ENCODE results near the gene TARBP1.
"Not testable (repeated sequence)": the region's sequence is repeated elsewhere in the genome, so short reads cannot be mapped to it uniquely, and the experiment has no call there.

TARBP1 gene, protein sequence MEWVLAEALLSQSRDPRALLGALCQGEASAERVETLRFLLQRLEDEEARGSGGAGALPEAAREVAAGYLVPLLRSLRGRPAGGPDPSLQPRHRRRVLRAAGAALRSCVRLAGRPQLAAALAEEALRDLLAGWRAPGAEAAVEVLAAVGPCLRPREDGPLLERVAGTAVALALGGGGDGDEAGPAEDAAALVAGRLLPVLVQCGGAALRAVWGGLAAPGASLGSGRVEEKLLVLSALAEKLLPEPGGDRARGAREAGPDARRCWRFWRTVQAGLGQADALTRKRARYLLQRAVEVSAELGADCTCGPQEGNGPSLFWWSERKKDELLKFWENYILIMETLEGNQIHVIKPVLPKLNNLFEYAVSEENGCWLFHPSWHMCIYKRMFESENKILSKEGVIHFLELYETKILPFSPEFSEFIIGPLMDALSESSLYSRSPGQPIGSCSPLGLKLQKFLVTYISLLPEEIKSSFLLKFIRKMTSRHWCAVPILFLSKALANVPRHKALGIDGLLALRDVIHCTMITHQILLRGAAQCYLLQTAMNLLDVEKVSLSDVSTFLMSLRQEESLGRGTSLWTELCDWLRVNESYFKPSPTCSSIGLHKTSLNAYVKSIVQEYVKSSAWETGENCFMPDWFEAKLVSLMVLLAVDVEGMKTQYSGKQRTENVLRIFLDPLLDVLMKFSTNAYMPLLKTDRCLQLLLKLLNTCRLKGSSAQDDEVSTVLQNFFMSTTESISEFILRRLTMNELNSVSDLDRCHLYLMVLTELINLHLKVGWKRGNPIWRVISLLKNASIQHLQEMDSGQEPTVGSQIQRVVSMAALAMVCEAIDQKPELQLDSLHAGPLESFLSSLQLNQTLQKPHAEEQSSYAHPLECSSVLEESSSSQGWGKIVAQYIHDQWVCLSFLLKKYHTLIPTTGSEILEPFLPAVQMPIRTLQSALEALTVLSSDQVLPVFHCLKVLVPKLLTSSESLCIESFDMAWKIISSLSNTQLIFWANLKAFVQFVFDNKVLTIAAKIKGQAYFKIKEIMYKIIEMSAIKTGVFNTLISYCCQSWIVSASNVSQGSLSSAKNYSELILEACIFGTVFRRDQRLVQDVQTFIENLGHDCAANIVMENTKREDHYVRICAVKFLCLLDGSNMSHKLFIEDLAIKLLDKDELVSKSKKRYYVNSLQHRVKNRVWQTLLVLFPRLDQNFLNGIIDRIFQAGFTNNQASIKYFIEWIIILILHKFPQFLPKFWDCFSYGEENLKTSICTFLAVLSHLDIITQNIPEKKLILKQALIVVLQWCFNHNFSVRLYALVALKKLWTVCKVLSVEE (N-terminal part only)

DNA sequence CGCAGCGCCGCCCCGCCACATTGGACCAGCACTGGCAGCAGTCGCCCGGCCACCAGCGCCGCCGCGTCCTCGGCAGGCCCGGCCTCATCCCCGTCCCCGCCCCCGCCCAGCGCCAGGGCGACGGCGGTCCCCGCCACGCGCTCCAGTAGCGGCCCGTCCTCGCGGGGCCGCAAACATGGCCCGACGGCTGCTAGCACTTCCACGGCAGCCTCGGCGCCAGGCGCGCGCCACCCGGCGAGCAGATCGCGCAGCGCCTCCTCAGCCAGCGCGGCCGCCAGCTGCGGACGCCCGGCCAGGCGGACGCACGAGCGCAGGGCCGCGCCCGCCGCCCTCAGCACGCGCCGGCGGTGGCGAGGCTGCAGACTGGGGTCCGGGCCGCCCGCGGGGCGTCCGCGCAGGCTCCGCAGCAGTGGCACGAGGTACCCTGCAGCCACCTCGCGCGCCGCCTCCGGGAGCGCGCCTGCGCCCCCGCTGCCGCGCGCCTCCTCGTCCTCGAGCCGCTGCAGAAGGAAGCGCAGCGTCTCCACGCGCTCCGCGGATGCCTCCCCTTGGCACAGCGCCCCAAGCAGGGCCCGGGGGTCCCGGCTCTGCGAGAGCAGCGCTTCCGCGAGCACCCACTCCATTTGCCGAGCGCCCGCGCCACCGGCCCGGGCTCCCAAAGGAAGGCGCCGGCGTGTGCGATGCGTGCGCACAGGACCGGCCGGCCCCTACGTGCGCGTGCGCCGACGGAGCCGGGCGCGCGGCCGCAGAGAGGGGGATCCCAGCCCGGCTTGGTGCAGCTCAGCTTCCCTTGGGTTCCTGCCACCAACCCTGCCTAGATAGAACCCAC lies at the start of gene TARBP1:
Gene TARBP1, minus strand, starts transcription at position 699 of the 829 bp plus-strand sequence. Its CDS starts 76 bp downstream, at position 623.
- Mint-ChIP-seq H3K27ac (peak within 1 kb of the TSS; percentile 87), H3K27me3 (peaks cover 6 to 9% of the 10 kb centered on the region in 2 donors), H3K4me1 (peaks cover 16 to 33% of the 10 kb centered on the region in 2 donors), H3K4me3 (peak within 1 kb of the TSS; percentile 79 to 87), H3K36me3 (peaks cover 2 to 19% of the 10 kb centered on the region in 2 donors), H3K9me3 (no peaks in the 10 kb centered on the region)
- peak; percentile 73 for DNase-seq
- peak; percentile 79 to 81 for ATAC-seq (replicated peaks)

DNA sequence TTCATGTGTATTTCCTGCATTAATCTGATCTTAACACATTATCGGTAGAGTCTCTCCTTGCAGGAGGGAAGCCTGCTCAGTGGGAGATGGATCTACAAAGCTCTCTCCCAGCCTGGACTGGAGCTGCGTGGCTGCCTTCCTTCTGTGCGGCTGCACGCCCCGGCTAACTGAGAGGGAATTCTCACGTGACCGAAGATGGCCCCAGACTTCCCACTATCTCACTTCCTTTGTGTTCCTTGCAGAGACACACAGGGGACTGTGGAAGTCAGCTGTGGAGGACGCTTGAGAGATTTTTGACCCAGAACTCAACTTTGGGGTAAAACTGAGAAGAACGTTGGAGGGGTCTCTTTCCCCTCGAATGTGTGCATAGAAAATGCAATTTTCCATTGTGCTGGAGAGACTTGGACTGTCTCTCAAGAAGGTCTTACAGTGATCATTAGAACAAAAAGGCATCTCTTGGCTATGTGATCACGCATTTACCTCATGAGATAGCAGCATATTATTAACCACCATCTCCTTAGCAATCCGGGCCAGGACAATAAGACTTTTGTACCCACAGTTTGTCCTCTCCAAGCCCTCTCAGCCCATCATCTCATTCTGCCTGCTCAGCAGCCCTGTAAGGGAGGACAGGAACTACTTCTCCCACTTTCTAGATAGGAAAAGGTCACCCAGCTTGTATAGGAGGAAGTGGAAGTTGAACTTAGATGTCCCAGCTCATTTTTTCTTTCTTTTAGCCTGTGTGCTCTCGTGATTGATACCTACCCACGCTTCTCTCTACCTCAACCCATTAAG lies 49.3 kb upstream of the TARBP1 start:
- ATAC-seq (replicated peaks), result peak; percentile 69 to 74
- peak overlapping the region; percentile 47 for H3K27ac Mint-ChIP-seq

DNA sequence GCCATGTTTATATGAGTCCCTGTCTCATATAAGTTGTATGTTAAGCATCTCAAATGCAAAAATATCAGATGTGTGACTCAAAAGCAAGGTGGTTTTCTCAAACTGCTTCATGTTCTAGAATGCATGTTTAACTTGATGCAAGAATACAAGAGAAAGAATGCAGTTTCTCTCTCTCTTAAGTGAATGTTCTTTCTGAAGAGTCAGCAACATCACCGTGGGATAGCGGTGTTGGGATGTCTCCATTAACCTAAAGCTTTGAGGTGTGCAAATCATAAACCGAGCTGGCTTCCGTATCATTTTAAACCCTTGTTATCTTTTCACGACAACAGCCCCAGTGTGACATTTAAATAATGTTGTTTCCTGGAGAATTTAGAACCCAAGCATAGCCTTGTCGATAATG lies 48.4 kb upstream of the TARBP1 start:
- no peak for DNase-seq
- Mint-ChIP-seq H3K9me3 (no peaks in the 10 kb centered on the region), H3K27me3 (peaks cover 0 to 9% of the 10 kb centered on the region in 2 donors), H3K36me3 (no peaks in the 10 kb centered on the region), H3K4me1 (peaks cover 21 to 30% of the 10 kb centered on the region in 2 donors), H3K4me3 (no peak overlapping the region), H3K27ac (no peak overlapping the region)
- no peak for ATAC-seq (replicated peaks)

More for the DNA sequence above, 49.3 kb upstream of the TARBP1 start:
- DNase-seq, result no peak
- Mint-ChIP-seq H3K27me3 (peaks cover 0 to 9% of the 10 kb centered on the region in 2 donors), H3K4me1 (peaks cover 21 to 30% of the 10 kb centered on the region in 2 donors), H3K4me3 (no peak overlapping the region), H3K9me3 (no peaks in the 10 kb centered on the region), H3K36me3 (no peaks in the 10 kb centered on the region)

DNA sequence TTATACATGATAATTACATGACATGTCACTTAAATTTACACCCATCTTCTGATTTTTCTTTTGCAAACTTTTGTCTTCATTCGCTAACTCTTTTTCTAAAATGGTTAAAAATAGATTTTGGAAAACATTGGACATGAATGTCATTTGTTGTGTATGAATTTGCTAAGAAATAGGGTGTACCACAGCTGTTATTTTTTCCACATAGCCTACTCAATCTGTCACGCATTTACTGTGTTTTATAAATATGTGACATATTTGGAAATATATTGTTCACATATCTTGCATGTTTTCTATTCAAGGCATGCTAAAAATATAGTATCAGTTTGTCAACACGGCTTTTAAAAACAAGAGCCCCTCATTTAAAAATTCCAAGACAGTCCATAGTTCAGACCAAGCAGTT lies 47.9 kb upstream of the TARBP1 start:
- DNase-seq, result no peak
- H3K9me3 Mint-ChIP-seq, result no peaks in the 10 kb centered on the region
- no peak overlapping the region for H3K27ac Mint-ChIP-seq
- ATAC-seq (replicated peaks), result no peak
- H3K4me1 Mint-ChIP-seq, result peaks cover 21 to 30% of the 10 kb centered on the region in 2 donors
- H3K27me3 Mint-ChIP-seq, result peaks cover 0 to 9% of the 10 kb centered on the region in 2 donors
- H3K36me3 Mint-ChIP-seq, result no peaks in the 10 kb centered on the region
- no peak overlapping the region for H3K4me3 Mint-ChIP-seq

DNA sequence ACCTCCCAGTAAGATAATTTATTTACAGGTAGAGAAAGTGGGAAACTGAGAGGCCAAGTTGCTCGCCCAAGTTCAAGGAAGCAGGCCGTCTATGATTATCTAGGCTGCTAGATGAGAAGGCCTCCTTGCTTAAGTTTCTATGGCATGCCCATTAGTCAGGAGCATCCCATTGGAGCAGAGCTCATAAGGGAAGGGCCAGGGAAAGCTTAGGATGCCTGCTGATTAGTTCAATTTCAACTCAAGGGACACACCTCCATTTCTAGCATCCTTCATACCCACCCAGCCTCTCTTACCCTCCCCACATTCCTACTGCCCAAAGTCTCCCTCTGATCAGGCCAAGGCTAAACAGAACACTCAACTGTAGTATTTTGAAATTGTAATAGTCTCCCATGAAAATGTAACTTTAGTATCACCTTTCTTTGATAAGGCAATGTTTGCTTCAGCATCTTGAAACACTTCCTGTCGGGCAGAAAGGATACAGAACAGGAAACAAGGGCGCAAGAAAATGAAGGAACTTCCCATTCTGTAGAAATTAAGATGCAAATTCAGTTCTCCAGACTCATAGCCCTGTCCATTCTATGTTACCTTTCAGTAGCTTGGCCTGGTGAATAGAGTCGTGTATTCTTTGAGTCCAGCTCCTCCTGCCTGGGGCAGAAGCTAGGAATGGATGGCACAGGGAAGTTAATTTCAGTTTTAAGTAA lies 46.3 kb upstream of the TARBP1 start:
- no peaks in the 10 kb centered on the region for H3K9me3 Mint-ChIP-seq
- H3K27me3 Mint-ChIP-seq, result peaks cover 0 to 5% of the 10 kb centered on the region in 2 donors
- ATAC-seq (replicated peaks) (no peak), DNase-seq (no peak)
- H3K27ac Mint-ChIP-seq, result no peak overlapping the region
- H3K4me3 Mint-ChIP-seq, result no peak overlapping the region
- no peaks in the 10 kb centered on the region for H3K36me3 Mint-ChIP-seq
- peaks cover 29 to 38% of the 10 kb centered on the region in 2 donors for H3K4me1 Mint-ChIP-seq

DNA sequence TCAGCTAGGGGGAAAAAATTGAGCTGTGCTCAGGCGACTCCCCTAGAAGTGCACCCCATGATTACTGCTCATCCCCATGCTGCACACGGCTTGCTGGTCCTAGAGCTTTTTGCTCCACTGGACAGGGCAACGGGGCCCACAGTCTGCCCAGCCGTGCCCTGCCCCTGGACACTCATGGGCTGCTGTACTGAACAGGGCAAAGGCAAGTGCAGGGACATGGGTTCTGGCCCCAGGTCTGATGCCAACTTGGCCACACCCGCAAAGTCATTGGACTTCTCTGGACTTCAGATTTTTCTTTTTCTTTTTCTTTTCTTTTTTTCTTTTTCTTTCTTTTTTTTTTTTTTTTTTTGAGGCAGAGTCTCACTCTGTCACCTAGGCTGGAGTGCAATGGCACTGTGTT lies 42.9 kb upstream of the TARBP1 start:
- DNase-seq (no peak), ATAC-seq (replicated peaks) (no peak)
- Mint-ChIP-seq H3K27ac (peak overlapping the region; percentile 14), H3K9me3 (no peaks in the 10 kb centered on the region), H3K27me3 (peaks cover 0 to 5% of the 10 kb centered on the region in 2 donors), H3K4me1 (peaks cover 27 to 32% of the 10 kb centered on the region in 2 donors), H3K36me3 (no peaks in the 10 kb centered on the region), H3K4me3 (no peak overlapping the region)

DNA sequence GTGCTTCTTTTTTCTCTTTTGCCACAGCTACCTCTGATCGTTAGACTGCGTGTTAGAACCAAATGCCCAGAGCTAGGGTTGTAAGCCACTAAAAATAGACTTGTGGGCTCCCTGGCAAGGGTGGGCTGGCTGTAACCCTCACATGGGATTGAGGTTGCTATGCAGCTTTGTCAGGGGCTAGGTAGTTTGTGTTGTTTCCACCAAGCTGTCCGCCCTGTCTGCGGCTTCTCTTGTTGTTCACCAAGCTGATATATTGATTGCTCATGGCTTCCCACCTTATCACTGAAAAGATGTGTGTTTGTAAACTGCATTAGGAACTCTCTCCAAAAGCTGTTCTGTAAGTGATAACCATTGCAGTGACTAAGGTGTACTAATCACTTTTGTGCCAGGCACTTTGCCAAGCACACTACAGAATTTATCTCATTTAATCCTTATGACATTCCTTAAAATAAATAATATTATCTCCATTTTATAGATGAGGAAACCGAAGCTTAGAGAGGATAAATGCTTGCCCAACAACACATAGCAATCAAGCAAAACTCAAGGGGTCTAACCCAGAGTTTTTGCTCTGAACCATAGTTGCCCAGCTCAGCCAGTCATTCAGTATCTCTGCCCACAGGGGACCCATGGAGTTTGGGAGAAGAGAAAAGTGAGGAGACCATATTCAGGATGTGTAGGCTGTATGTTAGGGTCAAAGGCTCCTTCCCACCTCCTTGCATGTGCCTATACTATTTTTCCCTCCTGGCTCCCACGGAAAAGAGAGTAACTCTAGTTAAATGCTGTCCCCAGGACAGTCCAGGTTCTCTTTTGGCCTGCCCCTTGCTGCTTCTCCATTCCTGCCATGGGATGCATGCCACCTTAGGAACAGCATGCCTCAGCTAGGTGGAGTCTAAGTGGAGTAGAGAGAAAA lies 42.2 kb upstream of the TARBP1 start:
- H3K4me3 Mint-ChIP-seq, result no peak overlapping the region
- peaks cover 24 to 32% of the 10 kb centered on the region in 2 donors for H3K4me1 Mint-ChIP-seq
- H3K27ac Mint-ChIP-seq, result peak overlapping the region; percentile 14
- no peaks in the 10 kb centered on the region for H3K36me3 Mint-ChIP-seq
- DNase-seq (no peak), ATAC-seq (replicated peaks) (no peak)
- peaks cover 0 to 5% of the 10 kb centered on the region in 2 donors for H3K27me3 Mint-ChIP-seq
- H3K9me3 Mint-ChIP-seq, result no peaks in the 10 kb centered on the region

DNA sequence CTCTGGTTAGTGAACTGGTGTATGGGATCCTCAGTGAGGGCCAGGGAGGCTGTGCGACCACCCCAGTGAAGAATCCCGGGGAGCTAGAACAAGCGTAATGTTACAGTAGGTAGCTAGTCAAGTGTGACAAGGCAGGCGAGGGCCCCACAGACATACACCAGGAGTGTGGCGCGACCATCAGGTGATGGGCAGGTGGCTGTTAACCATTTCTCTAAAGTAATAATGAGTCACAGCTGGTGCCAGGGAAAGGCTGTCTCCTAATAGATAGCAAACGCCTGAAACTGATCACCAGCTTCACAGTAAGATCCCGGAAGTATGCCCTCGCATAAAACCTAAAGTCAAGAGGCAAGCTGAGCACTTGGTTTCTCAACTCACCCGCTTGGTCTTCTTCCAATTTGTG lies 40.5 kb upstream of the TARBP1 start:
- H3K27ac Mint-ChIP-seq, result no peak overlapping the region
- H3K4me1 Mint-ChIP-seq, result peaks cover 19 to 23% of the 10 kb centered on the region in 2 donors
- no peak overlapping the region for H3K4me3 Mint-ChIP-seq
- no peaks in the 10 kb centered on the region for H3K36me3 Mint-ChIP-seq
- no peaks in the 10 kb centered on the region for H3K9me3 Mint-ChIP-seq
- ATAC-seq (replicated peaks) (no peak), DNase-seq (no peak)
- H3K27me3 Mint-ChIP-seq, result no peaks in the 10 kb centered on the region

DNA sequence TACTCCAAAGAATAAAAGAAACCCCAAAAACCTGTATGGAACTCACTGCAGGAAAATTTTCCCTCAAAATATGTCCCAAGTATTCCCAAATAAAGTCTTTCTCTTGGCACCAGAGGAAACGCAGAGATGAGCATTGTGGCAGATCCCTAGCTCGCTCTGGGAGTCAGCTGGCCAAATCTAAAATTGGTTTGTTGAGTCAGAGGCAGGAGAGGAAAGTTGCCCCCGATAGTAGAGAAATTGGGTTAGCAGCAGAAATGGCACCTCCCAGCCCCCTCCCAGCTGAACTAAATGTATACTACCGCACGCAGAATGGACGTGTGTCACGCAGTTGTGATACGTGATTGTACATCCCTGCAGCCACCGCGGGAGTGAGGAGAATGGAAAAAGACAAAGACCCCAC lies 39.9 kb upstream of the TARBP1 start:
- Mint-ChIP-seq H3K36me3 (no peaks in the 10 kb centered on the region), H3K4me3 (no peak overlapping the region), H3K27me3 (no peaks in the 10 kb centered on the region), H3K9me3 (no peaks in the 10 kb centered on the region), H3K4me1 (peaks cover 19 to 23% of the 10 kb centered on the region in 2 donors), H3K27ac (no peak overlapping the region)
- DNase-seq (no peak), ATAC-seq (replicated peaks) (no peak)

DNA sequence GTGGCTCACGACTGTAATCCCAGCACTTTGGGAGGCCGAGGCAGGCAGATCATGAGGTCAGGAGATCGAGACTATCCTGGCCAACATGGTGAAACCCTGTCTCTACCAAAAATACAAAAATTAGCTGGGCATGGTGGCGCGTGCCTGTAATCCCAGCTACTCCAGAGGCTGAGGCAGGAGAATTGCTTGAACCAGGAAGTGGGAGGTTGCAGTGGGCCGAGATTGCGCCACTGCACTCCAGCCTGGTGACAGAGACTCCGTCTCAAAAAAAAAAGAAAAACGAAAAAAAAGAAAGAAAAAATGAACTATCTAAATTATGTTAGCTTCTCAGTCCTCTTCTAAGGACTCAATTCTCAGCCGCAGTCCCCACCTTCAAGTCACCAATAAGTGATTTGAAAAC lies 39.1 kb upstream of the TARBP1 start:
- H3K27ac Mint-ChIP-seq; H3K4me3 Mint-ChIP-seq; ATAC-seq (replicated peaks); H3K36me3 Mint-ChIP-seq; H3K27me3 Mint-ChIP-seq; DNase-seq; H3K9me3 Mint-ChIP-seq: not testable (repeated sequence)
- peaks cover 19 to 24% of the 10 kb centered on the region in 2 donors for H3K4me1 Mint-ChIP-seq

DNA sequence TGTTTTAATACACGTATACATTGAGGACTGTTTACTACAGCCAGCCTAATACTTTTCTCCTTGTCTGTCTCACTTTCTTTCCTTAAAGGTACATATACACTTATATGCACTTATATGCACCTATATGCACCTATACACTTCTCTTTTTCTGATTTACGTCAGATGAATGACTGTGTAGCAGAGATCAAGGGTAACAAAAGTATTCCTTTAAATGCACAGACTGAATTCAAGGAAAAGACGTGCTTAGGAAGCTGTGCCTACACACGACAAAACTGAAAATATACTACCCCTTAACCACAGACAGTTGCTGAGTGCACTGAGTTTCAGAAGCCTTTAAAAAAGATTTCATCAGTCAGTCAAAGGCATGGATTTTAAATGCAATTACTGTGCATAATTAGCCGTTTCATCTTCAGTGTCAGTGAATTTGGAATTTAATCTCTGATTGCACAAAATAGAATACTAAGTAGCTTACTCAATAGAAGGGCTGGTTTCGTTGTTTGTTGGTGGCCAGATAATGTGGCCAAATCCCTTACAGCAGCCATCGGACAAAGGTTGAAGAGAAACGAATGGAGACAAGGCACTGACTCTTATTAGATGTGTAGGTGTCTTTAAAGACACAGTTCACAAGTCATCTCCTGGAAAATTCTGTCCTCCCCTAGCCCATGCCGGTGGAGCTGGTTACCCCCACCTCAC lies 38.3 kb upstream of the TARBP1 start:
- Mint-ChIP-seq H3K36me3 (no peaks in the 10 kb centered on the region), H3K27me3 (no peaks in the 10 kb centered on the region), H3K4me3 (no peak overlapping the region), H3K9me3 (no peaks in the 10 kb centered on the region), H3K27ac (no peak overlapping the region), H3K4me1 (peaks cover 25 to 32% of the 10 kb centered on the region in 2 donors)
- DNase-seq, result no peak
- no peak for ATAC-seq (replicated peaks)

All from stimulated activated naive B cell treated with anti-CD40 and anti-IgM and Interleukin-4, amounts not matched to agents 10 μg/mL and 1 μg/mL and 100 μg/mL, for 72 hours (primary cell).